NCI-H2171 (cell line): ENCODE measurements around the gene SMIM44.
A peak's percentile ranks its signal among the peaks of the same experiment; 100 is the strongest.

Experiments used
- DNase-seq: peaks from one replicate; lab custom pipeline; 2025; lab: John Stamatoyannopoulos, UW

The SMIM44 gene

DNA sequence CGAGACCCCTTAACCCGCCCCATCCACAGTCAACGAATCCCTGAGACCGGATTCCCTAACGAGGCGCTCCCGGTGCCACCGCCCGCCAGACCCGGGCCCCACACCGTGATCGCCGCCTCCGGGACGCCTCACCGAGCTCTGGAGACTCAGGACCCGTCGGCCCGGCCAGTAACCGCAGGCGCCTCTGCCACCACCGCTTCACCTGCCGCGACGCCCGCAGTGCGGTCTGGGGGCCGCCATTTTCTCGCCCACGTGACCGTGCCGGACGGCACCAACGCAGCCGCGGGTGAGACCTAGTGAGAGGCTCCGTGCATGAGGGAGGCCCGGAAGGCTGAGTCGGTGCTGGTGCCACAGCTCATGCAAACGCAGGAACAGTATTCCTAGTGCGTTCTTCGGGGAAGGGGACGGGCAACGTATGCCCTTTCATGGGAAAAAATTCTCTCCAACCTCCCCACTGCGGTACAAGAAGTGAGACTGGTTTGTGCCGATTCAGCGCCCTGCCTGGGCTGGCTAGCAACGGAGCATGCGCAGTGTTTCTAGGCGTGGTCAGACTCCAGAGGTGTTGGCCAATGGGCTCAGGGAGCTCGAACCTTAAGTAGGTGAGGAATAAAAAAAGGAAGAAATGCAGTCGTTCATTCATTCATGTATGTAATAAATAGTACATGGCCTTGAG is 17.3 kb upstream of the SMIM44 start, which contains the start of gene DOHH:
Gene DOHH (minus strand): TSS at position 246 of the 673 bp plus-strand sequence. CDS start 3,860 bp downstream, outside the sequence.
- DNase-seq: peak; percentile 91

DNA sequence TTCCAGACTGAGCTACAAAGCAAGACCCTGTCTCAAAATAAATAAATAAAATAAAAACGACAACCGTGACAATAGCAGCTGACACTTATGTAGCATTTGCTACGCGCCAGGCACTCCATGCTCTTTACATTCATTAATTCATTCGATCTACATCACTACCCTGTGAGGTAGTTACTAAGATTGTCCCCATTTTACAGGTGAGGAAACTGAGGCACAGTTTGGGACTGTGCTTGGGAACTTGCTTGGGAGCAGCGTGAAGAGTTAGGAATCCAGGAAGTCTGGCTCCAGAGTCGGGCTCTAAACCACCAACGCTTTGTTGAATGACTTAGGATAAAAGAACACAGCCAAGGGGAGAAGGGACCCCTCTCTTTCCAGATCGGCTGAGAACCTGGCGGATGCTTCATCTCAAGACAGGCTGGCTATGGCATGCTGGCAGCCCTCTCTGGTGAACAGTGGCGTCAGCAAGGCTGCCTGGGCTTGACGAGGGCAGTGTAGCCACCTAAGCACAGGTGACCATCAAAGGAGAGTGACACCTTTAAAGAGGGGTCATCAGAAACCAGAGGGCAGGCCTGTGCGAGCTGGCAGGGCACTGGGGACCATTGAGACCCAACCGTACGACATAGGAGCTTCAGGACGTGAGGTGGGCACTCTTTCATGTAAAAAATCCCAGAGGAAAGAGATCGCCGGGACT is 16.6 kb upstream of the SMIM44 start:
- DNase-seq: no peak

DNA sequence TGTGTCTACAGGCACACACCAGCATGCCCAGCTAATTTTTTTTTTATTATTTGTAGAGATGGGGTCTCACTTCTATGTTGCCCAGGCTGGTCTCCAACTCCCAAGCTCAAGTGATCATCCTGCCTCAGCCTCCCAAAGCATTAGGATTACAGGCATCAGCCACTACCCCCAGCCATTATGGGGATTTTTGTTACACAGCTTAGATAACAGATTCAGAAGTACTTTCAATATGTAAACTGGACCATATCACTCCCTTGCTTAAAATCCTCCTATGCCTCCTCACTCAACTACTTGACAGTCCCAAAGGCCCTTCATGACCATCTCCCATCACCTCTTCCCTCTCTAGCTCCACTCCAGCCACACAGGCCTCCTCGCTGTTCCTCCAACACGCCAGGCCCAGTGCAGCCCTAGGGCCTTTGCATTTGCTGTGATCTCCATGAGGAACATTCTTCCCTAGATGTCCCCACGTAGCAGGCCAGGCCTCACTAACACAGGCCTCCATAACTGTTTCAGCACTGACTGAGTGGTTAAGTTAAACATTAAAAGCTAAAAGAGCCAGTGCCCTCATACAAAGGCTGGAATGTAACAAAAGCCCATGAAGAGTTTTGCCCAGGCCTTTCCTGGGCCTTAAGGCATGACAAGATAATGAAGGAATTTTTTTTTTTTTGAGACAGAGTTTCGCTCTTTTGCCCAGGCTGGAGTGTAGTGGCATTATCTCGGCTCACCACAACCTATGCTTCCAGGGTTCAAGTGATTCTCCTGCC is 14.7 kb upstream of the SMIM44 start:
- DNase-seq: no peak

DNA sequence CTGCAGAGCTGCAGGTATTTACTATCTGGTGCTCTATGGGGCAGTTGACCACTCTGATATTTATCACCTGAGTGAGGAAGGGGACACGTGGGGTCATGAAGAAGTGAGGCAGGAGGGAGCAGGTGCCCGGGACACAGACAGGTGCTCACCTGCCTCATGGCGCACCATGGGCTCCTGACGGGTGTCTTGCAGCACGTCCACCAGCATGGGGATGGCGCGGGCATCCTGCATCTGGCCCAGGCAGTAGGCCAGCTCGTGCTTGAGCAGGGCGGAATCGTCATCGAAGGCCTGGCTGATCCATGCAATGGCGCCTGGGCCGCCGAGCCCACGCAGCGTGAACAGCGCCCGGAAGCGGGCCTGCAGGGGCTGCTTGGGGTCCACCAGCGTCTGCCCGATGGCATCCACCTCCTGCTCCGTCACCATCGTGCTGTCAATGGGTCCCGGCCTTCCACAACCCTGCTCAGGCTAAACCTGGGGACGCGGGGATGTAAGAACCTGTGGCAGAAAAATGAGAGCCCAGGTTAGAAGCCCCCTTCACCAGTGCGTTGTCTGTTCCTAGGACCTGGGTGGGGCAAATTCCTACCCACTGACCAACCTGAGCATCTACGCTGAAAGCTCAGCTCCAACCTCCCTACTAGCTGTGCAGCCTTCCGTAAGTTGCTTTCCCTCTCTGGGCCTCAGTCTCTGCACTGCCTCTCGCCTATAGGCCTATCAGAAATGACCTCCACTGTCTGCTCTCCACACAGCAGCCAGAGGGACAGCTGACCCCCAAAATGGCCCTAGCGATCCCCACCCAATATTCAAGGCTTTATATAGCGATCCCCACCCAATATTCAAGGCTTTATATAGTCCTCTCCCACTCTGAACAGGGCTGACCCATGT is 13.4 kb upstream of the SMIM44 start:
- DNase-seq: no peak

DNA sequence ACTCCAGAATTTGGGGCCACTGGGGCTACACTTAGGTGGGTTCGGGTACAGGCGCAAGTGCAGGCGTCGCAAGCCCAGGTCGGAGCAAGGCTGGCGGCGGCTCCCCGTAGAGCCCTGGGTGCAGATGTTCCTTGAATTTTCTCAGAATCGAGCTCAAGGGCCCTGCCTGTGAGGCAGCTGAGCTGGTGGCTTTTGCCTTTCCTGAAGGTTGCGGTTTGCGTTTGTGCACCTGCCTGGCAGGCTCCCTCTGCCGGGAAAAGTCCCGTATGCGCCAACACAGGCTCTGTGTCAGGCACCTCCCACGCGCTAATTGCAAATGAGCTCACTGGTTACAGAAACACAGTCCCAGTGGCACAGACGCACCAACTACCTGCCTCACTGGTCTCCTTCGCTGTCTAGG is 11.3 kb upstream of the SMIM44 start:
- DNase-seq: no peak

DNA sequence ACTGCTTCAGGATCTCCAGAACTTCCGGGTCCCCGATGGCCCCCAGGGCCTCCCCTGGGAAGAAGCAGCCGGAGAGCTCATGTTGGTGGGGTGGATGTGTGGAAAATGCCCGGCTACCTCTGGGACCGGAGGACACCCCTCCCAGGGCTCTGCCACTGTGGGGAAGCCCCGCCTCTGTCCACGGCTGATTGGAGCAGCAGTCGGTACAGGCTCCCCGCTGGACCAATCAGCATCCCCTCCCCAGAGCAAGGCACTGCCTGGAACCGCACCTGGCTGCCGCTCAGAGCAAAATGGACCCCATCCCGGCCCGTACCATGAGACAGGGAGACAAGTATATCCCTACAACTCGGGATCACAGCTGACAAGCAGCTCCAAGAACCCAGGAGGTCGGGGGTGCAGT is 10.8 kb upstream of the SMIM44 start:
- no peak for DNase-seq

DNA sequence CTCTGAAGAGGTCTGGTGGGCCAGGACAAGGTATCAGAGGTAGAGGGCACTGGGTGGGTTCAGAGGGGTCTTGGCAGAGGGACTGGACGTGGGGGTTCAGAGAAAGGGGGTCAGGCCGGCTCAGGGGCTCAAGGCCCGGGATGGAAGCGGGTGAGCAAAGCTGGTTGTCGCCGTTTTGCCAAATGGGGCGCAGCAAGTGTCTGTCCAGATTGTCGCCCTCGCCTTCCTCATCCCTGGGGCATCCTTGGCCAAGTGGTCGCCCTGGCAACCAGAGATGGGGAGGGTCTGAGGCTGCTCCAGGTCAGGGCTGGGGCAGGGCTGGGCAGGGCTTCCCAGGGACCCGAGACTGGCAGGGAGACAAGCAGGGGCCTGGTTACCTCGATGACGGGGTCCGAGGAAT is 10.4 kb upstream of the SMIM44 start:
- no peak for DNase-seq

DNA sequence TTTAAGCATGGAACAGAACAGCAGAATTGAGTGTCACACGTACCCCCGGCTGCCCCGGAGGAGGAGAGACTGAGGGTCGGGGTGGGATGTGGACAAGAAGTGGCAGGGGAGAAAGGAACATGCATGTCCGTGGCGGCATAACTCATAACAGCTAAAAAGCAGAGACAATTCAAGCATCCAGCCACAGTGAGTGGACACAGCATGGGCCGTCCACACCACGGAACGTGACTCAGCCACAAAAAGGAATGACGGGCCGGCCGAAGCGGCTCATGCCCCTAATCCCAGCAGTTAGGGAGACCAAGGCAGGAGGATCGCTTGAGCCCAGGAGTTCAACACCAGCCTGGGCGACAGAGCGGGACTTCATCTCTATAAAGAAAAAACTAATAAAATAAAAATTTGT is 9.7 kb upstream of the SMIM44 start:
- DNase-seq: no peak

DNA sequence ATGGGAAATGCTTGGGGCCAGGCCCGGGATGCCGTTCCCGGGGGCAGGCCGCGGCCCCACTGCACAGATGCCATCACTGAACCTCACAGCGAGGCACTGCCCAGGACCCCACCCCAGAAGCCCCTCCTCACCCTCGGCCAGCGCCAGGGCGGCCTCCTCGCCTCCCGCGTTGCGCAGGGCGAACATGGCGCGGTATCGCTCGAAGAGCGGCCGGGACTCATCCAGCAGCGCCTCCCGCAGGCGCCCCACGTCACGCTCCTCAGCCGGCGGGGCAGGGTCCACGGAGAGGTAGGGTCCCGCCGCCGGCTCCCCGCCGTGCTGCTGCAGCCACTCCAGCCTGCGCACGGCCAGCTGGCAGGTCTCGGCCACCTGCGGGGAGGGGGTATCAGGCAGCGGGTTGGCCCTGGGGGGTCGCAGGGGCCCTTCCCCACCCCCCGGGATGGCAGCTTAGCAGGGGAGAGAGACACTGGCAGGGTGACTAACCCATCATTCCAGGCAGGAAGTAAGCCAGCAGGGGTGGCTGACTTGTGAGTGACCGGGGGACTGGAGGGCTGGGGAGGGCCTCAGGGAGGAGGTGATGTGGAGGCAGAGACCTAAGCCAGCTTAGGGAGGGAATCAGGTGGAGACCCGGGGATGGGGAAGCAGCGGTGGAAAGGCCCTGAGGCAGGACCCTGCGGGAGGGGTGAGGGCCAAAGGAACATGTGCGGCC is 9.0 kb upstream of the SMIM44 start:
- no peak for DNase-seq

DNA sequence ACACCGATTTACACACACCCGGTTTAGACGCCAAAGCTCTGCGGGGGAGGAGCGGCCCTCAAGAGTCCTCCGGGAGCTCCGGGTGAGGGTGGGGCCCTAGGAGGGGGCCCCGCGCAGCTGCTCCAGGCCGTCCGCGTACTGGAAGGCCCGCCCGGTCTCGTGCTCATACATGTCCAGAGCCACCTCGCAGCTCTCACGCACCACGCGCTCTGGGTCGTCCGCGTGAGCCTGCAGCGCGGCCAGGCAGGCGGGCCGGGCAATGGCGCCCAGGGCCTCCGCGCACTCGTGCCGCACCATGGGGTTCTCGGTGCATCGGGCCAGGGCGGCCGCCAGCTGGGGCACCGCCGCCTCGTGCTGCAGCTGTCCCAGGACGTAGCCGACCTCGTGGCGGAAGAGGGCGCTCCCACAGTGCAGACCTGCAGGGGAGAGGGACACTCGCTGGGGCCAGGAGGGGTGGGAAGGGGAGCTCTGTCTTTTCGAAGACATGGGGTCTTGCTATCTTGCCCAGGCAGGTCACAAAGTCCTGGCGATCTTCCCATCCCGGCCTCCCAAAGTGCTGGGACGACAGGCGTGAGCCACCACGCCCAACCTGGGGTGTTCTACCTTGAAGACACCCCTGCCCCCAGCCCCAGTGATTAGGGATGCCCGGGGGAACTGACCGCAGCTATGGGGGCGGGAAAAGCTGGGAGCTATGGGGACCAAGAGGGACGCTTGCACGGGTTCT is 8.3 kb upstream of the SMIM44 start:
- DNase-seq: no peak

DNA sequence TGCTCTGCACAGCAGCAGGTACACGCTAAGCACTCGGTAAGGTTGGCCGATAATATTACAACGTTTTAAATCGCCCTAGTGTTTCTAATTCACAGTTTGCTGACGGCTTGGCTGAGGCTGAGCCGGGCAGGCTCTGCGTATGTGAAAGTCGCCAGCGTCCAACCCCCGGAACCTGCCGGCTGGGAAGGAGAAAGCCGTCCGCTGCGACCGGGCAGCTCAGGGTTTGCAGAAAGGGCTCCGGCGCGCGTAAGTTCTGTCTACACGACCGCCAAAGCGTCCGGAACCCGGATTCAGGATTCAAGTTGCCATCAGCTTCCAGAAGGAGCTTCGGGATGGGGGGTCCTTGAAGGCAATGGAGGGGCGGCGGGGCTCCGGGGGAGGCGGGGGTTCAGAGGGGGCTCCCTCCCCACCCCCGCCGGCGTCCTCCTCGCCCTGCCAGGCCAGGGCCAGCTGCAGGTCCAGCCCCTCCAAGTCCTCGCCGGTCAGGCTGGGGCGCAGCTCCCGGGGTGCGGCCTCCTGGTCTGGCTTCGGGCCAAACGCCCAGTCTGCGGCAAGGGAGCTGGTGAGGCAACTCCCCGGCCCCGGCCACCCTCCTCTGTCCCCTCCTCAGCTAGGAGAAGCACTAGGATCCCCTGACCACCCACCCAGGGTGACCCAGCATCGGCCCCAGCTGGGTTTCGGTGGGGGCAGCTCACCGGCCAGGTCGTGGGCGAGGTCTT is 575 bp downstream of the SMIM44 start:
- no peak for DNase-seq

DNA sequence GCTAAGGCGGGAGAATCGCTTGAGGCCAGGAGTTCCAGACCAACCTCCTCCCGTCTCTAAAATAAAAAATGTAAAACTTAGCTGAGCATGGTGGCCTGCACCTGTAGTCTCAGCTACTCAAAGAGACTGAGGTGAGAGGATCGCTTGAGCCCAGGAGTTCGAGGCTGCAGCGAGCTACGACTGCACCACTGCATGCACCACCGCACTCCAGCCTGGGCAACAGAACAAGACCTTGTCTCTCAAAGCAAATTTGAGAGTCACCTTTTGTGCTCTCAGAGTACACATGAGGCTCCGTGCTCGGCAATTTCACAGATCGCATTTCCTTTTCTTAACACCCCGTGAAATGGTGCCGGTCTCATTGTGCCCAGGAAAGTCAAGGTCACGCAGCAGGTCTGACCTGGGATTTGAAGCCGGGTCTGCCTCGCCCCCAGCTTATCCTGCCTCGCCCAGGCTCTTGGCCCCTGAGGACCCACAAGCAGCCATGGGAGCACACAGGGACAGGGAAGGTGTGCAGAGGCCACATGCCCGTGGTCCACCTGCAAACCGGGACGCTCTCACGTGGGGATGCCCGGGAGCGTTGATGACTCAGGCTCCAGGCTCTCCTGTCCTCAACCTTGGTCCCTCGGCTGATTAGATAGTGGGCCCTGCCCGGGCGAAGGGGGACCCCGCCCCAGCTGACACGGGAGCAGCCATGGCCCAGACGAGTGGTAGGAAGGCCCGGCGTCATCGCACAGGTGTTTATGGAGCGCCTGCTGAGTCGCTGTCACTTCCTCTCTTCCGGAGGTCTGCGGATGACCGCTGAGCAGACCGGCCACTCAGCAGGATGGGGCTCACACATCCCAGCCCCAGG is 1.8 kb downstream of the SMIM44 start:
- no peak for DNase-seq

DNA sequence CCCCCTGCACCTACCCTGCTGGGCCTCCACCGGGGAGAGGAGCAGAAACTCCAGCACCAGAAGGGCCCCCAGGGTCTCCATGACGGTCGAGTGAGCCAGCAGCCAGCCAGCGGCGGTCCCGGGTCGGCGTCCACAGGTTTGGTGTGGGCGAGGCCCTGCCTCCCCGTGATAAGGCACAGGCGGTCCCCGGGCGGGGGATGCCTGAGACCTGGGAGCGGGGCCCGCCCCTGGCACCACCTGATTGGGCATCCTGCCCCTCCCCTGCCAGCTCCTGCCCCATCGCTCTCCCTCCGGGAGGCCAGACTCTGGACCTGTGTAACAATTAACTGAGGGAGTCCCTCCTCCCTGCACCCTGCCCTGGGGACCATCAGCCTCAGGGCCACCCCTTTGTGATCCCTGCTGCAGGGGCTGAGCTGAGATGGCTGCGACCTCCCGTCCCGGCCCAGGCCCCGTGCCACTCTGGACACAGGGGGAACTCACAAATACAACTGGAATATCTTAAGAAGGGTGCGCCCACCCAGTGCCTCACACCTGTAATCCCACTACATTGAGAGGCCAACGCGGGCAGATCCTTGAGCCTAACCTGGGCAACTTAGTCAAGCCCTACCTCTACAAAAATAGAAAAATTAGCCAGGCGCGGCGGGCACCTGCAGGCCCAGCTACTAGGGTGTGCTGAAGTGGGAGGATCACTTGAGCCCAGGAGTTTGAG is 2.7 kb downstream of the SMIM44 start, which contains the start of gene SMIM24:
Gene SMIM24 (minus strand): TSS at position 143 of the 709 bp plus-strand sequence. CDS start 62 bp downstream, at position 81.
- no peak for DNase-seq

DNA sequence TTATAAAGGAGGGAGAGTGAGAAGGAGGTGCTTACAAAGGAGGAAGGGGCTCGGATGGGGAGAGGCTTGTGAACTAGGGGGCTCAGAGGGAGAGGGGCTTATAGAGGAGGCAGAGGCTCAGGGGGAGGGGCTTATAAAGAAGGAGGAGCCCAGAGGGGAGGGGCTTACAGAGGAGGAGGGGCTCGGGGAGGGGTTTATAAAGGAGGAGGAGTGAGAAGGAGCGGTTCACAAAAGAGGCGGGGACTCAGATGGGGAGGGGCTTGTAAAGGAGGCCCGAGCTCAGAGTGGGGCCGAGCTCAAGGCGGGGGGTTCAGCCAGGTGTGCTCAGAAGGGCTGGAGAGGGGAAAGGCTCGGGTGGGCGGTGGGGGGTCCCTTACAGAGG is 3.4 kb downstream of the SMIM44 start:
- no peak for DNase-seq

DNA sequence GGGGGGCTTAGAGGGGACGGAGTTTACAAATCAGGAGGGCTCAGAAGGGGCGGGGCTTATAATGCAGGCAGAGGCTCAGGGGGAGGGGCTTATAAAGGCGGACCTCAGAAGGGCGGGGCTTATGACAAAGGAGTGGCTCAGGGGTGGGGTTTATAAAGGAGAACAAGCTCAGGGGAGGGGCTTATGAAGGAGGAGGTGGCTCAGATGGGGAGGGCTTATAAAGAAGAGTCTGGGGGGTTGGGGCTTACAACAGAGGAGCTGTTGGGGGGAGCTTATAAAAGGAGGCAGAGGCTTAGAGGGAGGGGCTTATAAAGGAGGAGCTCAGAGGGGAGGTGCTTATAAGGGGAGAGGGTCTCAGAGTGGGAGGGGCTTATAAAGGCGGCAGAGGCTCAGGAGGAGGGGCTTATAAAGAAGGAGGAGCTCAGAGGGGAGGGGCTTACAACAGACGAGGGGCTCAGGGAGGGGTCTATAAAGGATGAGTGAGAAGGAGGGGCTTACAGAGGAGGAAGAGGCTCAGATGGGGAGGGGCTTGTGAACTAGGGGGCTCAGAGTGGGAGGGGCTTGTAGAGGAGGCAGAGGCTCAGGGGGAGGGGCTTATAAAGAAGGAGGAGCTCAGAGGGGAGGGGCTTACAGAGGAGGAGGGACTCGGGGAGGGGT is 3.9 kb downstream of the SMIM44 start:
- no peak for DNase-seq

DNA sequence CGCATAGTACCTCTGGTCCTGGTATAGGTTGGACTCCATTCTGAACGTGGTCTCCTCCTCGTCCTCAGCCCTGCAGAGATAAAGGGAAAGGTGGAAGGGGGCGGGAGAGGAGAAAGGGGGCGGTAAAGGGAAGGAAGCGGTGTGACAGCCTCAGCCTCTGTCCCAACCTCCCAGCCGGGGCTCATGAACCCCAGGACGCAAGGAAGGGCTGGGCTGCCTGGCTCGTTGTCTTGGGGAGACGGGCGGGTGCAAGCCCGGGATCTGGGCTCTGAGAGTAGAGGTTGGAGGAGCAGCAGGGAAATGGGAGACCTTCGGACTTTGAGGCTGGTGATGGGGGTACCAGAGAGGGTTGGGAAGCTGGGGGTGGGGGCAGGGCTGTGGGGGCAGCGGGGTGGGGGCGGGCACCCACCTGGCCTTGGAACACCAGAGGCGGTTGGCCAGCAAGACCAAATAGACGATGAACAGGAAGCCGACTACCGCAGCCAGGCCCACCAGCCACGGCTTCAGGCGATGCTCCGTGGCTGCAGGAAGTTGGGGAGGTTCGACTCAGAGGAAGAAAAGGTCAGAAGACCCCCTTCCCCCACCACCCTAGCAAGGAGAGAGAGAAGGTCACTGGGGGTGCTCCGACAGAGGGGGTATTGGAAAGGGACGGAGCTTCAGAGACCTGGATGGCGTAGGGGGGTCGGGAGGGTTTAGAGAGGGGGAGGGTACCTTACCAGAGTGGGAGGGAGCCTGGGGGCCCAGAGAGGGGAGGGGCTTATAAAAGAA is 4.6 kb downstream of the SMIM44 start:
- no peak for DNase-seq

DNA sequence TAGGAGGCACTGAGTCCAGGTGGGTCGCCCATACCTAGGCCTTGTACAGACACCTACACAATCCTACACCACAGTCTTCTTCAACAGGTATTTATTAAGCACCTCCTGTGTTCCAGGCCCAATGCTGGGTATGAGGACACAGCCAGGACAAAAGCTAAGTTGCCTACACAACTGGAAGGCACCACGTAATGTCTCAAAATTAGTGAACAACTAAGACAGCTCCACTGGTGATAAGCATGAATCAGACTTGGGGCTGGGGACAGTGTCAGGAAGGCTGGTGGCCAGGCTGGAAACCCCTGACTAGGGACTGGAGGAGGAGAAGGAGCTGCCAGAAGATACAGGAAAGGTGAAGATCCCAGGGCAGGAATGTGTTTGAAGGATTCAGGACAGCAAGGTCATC is 5.3 kb downstream of the SMIM44 start:
- DNase-seq: no peak
